Measurements from ENCODE around the gene MYO16. TPM values are rescaled to one million over a fixed set of nuclear protein-coding genes. Genes with fewer than 3 reads are reported as not detected.

The MYO16 gene
- total RNA-seq, 1 experiment from 2014 or later: not detected

DNA sequence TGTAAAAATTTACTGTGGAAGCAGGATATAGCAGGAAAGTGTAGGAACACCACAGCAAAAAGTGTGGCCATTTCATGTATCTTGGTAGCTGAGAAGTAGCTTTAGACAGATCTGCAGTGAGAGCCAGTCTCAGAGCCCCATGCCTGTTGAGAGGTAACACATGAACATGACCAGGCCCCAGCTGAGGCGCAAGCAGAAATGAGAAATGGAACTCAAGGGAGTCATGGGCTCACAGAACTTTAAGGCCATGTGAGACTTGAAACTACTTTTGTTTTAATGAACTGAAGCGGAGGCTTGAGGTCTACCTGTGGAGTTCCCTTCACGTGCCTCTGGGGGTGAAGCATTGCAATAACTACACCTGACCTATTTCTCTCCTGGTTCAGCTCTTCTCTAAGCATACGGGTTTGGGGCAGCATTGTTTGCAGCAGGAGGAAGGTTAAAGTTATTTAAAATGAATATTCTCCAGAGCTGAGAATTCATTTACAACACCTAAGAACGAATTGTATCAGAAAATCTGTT, 3.3 kb downstream of the MYO16 start:
- H3K23ac ChIP-seq (ENCODE audit: insufficient read length, low read depth, low read length): no peak overlapping the region
- Mint-ChIP-seq H3K4me1 (peaks cover 9 to 10% of the 10 kb centered on the region in 2 experiments), H3K27me3 (ENCODE audit: low read depth) (peaks cover 3% of the 10 kb centered on the region), H3K9me3 (no peaks in the 10 kb centered on the region), H3K4me3 (no peak overlapping the region), H3K27ac (no peak overlapping the region; a peak in 1 of 7 replicates), H3K36me3 (ENCODE audit: insufficient read depth in 1 of 3, low read depth in 3 of 3) (no peaks in the 10 kb centered on the region)
- no peak overlapping the region for H3K18ac ChIP-seq (ENCODE audit: insufficient read length, low read depth, low read length)
- H3K79me1 ChIP-seq (ENCODE audit: insufficient read depth, low read depth, low read length, poor library complexity, severe bottlenecking): no peaks in the 10 kb centered on the region
- H3K4me2 ChIP-seq (ENCODE audit: insufficient read depth, insufficient read length, low read length): no peak overlapping the region
- no peak overlapping the region for H3K14ac ChIP-seq (ENCODE audit: insufficient read depth, low read length)
- H3K4me1 ChIP-seq (ENCODE audit: insufficient read depth, low read length): no peaks in the 10 kb centered on the region
- H4K5ac ChIP-seq (ENCODE audit: insufficient read length, low read depth, low read length): no peak overlapping the region
- H3K79me2 ChIP-seq (ENCODE audit: insufficient read depth, low read length): no peaks in the 10 kb centered on the region
- no peak for DNase-seq
- H2BK20ac ChIP-seq (ENCODE audit: low read depth, low read length, poor library complexity, severe bottlenecking): no peak overlapping the region
- WGBS (ENCODE audit: extremely low coverage, insufficient read length, low lambda C conversion rate): no CpG with 5 or more reads among the region's 5 CpGs
- no peak overlapping the region for H2BK5ac ChIP-seq (ENCODE audit: insufficient read length, low read length)
- H4K91ac ChIP-seq (ENCODE audit: insufficient read length, low read depth, low read length): no peak overlapping the region
- TF ChIP-seq, protein P1, sequence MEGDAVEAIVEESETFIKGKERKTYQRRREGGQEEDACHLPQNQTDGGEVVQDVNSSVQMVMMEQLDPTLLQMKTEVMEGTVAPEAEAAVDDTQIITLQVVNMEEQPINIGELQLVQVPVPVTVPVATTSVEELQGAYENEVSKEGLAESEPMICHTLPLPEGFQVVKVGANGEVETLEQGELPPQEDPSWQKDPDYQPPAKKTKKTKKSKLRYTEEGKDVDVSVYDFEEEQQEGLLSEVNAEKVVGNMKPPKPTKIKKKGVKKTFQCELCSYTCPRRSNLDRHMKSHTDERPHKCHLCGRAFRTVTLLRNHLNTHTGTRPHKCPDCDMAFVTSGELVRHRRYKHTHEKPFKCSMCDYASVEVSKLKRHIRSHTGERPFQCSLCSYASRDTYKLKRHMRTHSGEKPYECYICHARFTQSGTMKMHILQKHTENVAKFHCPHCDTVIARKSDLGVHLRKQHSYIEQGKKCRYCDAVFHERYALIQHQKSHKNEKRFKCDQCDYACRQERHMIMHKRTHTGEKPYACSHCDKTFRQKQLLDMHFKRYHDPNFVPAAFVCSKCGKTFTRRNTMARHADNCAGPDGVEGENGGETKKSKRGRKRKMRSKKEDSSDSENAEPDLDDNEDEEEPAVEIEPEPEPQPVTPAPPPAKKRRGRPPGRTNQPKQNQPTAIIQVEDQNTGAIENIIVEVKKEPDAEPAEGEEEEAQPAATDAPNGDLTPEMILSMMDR (conservative IDR thresholded peaks at IDR 0.05): no peak
- no peak overlapping the region for H3K27ac ChIP-seq (ENCODE audit: insufficient read length, low read depth, low read length)
- no peak overlapping the region for H4K8ac ChIP-seq (replicated peaks; ENCODE audit: insufficient read length, low read depth, low read length)
- no peaks in the 10 kb centered on the region for H4K20me1 ChIP-seq (ENCODE audit: control insufficient read depth, insufficient read depth, insufficient read length)
- no peak overlapping the region for H3K4ac ChIP-seq (ENCODE audit: low read depth, low read length)
- H3K56ac ChIP-seq (ENCODE audit: insufficient read length, low read depth, low read length): no peak overlapping the region
- no peak overlapping the region for H2BK120ac ChIP-seq (ENCODE audit: low read depth, low read length, poor library complexity, severe bottlenecking)
- H2BK12ac ChIP-seq (ENCODE audit: insufficient read length, low read depth, low read length): no peak overlapping the region
- no peak overlapping the region for H3T11ph ChIP-seq (ENCODE audit: low read length)
- H3K9me3 ChIP-seq (ENCODE audit: control insufficient read depth, low read depth, low read length): no peaks in the 10 kb centered on the region
- no peaks in the 10 kb centered on the region for H3K23me2 ChIP-seq (ENCODE audit: insufficient read length, low read depth, low read length, poor library complexity, severe bottlenecking)
- H2AK5ac ChIP-seq (ENCODE audit: insufficient read length, low read length): no peak overlapping the region
- H3K27me3 ChIP-seq (ENCODE audit: insufficient read depth, low read length): no peaks in the 10 kb centered on the region
- H2BK15ac ChIP-seq (ENCODE audit: low read depth, low read length): no peak overlapping the region
- no peak overlapping the region for H2AFZ ChIP-seq (ENCODE audit: low read length)
- H3K9ac ChIP-seq (ENCODE audit: extremely low read depth, insufficient read length, low read length): no peak overlapping the region
